ENCODE results near the gene ODAD4.

Gene ODAD4

DNA sequence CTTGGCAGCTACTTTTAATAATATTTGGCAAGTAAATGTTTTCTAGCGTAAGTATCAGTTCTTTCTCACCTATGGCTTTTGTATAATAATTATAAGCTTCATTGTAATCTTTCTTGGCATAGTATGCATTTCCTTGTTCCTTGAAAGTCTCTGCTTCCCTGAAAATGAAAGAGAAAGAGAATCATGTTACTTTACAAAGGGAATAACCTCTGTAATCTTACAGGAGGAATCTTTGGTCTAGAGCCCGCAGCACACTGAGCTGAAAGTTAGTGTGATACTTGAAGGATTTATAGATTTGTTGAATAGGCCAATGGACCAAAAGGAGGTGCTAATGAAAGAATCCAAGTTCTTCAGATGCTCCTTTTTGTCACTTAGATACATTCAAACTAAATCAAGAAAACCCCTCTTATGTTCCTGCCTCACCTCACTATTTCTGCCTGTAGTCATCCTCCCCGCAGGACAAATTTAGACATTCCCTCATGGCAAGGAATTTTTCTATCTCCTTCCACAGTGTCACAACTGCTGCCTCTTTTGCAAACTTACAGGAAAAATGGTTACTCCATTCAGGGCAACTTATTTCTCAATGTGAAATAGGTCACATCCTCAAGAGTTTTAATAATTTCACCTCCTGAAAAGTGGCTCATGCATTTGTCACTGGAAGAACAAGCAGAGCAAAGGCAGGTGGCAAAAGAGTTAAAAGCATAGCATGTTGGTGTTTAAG, 70.2 kb downstream of the ODAD4 start:
- no peak for ATAC-seq
- TF ChIP-seq TOX (CRISPR knock-in tag; IDR thresholded peaks at IDR 0.05; ENCODE audit: borderline replicate concordance) (no peak), ZFP30 (CRISPR knock-in tag; IDR thresholded peaks at IDR 0.05) (no peak), BACH2 (CRISPR knock-in tag; IDR thresholded peaks at IDR 0.05; ENCODE audit: borderline replicate concordance) (no peak), ZFP3 (CRISPR knock-in tag; IDR thresholded peaks at IDR 0.05) (no peak), PPARA (CRISPR knock-in tag; IDR thresholded peaks at IDR 0.05; ENCODE audit: borderline replicate concordance) (no peak)
- TF ChIP-seq, protein P1, sequence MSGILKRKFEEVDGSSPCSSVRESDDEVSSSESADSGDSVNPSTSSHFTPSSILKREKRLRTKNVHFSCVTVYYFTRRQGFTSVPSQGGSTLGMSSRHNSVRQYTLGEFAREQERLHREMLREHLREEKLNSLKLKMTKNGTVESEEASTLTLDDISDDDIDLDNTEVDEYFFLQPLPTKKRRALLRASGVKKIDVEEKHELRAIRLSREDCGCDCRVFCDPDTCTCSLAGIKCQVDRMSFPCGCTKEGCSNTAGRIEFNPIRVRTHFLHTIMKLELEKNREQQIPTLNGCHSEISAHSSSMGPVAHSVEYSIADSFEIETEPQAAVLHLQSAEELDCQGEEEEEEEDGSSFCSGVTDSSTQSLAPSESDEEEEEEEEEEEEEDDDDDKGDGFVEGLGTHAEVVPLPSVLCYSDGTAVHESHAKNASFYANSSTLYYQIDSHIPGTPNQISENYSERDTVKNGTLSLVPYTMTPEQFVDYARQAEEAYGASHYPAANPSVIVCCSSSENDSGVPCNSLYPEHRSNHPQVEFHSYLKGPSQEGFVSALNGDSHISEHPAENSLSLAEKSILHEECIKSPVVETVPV (CRISPR knock-in tag; IDR thresholded peaks at IDR 0.05), result no peak
- TF ChIP-seq, protein P2, sequence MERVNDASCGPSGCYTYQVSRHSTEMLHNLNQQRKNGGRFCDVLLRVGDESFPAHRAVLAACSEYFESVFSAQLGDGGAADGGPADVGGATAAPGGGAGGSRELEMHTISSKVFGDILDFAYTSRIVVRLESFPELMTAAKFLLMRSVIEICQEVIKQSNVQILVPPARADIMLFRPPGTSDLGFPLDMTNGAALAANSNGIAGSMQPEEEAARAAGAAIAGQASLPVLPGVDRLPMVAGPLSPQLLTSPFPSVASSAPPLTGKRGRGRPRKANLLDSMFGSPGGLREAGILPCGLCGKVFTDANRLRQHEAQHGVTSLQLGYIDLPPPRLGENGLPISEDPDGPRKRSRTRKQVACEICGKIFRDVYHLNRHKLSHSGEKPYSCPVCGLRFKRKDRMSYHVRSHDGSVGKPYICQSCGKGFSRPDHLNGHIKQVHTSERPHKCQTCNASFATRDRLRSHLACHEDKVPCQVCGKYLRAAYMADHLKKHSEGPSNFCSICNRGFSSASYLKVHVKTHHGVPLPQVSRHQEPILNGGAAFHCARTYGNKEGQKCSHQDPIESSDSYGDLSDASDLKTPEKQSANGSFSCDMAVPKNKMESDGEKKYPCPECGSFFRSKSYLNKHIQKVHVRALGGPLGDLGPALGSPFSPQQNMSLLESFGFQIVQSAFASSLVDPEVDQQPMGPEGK (CRISPR knock-in tag; IDR thresholded peaks at IDR 0.05; ENCODE audit: borderline replicate concordance), result no peak
- TF ChIP-seq, protein P3, sequence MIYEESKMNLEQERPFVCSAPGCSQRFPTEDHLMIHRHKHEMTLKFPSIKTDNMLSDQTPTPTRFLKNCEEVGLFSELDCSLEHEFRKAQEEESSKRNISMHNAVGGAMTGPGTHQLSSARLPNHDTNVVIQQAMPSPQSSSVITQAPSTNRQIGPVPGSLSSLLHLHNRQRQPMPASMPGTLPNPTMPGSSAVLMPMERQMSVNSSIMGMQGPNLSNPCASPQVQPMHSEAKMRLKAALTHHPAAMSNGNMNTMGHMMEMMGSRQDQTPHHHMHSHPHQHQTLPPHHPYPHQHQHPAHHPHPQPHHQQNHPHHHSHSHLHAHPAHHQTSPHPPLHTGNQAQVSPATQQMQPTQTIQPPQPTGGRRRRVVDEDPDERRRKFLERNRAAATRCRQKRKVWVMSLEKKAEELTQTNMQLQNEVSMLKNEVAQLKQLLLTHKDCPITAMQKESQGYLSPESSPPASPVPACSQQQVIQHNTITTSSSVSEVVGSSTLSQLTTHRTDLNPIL (CRISPR knock-in tag; IDR thresholded peaks at IDR 0.05; ENCODE audit: low read depth), result no peak

DNA sequence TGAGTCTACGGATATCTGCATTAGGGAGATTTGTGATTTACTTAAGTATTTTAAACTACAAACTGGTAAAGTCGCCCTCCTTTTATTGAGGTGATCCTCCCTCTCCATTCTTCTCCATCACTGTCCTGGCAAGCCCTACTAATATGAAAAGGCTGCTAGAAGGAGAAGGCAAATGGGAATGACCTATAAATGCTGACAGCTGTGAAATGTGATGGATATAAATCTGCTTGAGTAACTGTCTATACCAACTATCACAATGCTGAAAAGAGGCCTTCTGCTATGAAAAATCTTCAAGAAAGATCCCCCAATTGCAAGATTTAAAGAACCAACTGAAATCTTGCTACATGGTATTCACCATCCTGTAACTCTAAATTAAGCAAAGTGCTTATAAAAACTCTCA, 71.3 kb downstream of the ODAD4 start:
- TF ChIP-seq TCF4 (CRISPR knock-in tag; IDR thresholded peaks at IDR 0.05; ENCODE audit: borderline replicate concordance) (no peak), GLIS3 (CRISPR knock-in tag; IDR thresholded peaks at IDR 0.05) (no peak), ARNTL (CRISPR knock-in tag; IDR thresholded peaks at IDR 0.05; ENCODE audit: borderline replicate concordance, low read depth) (no peak), CSDC2 (CRISPR knock-in tag; IDR thresholded peaks at IDR 0.05) (no peak), ZC3H10 (CRISPR knock-in tag; IDR thresholded peaks at IDR 0.05) (no peak), TOX (CRISPR knock-in tag; IDR thresholded peaks at IDR 0.05; ENCODE audit: borderline replicate concordance) (no peak), ZFP30 (CRISPR knock-in tag; IDR thresholded peaks at IDR 0.05) (no peak), BACH2 (CRISPR knock-in tag; IDR thresholded peaks at IDR 0.05; ENCODE audit: borderline replicate concordance) (no peak), OSR1 (CRISPR knock-in tag; IDR thresholded peaks at IDR 0.05) (no peak), ZNF70 (CRISPR knock-in tag; IDR thresholded peaks at IDR 0.05) (no peak), RARB (CRISPR knock-in tag; IDR thresholded peaks at IDR 0.05) (no peak), ESRRG (CRISPR knock-in tag; IDR thresholded peaks at IDR 0.05) (no peak)
- TF ChIP-seq, protein P4, sequence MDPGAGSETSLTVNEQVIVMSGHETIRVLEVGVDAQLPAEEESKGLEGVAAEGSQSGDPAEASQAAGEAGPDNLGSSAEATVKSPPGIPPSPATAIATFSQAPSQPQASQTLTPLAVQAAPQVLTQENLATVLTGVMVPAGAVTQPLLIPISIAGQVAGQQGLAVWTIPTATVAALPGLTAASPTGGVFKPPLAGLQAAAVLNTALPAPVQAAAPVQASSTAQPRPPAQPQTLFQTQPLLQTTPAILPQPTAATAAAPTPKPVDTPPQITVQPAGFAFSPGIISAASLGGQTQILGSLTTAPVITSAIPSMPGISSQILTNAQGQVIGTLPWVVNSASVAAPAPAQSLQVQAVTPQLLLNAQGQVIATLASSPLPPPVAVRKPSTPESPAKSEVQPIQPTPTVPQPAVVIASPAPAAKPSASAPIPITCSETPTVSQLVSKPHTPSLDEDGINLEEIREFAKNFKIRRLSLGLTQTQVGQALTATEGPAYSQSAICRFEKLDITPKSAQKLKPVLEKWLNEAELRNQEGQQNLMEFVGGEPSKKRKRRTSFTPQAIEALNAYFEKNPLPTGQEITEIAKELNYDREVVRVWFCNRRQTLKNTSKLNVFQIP (CRISPR knock-in tag; IDR thresholded peaks at IDR 0.05; ENCODE audit: borderline replicate concordance, low read depth), result no peak
- TF ChIP-seq, protein P5, sequence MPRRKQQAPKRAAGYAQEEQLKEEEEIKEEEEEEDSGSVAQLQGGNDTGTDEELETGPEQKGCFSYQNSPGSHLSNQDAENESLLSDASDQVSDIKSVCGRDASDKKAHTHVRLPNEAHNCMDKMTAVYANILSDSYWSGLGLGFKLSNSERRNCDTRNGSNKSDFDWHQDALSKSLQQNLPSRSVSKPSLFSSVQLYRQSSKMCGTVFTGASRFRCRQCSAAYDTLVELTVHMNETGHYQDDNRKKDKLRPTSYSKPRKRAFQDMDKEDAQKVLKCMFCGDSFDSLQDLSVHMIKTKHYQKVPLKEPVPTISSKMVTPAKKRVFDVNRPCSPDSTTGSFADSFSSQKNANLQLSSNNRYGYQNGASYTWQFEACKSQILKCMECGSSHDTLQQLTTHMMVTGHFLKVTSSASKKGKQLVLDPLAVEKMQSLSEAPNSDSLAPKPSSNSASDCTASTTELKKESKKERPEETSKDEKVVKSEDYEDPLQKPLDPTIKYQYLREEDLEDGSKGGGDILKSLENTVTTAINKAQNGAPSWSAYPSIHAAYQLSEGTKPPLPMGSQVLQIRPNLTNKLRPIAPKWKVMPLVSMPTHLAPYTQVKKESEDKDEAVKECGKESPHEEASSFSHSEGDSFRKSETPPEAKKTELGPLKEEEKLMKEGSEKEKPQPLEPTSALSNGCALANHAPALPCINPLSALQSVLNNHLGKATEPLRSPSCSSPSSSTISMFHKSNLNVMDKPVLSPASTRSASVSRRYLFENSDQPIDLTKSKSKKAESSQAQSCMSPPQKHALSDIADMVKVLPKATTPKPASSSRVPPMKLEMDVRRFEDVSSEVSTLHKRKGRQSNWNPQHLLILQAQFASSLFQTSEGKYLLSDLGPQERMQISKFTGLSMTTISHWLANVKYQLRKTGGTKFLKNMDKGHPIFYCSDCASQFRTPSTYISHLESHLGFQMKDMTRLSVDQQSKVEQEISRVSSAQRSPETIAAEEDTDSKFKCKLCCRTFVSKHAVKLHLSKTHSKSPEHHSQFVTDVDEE (CRISPR knock-in tag; IDR thresholded peaks at IDR 0.05), result no peak
- TF ChIP-seq, protein P1 (CRISPR knock-in tag; IDR thresholded peaks at IDR 0.05), result no peak
- TF ChIP-seq, protein P3 (CRISPR knock-in tag; IDR thresholded peaks at IDR 0.05; ENCODE audit: low read depth), result no peak
- ATAC-seq, result no peak
